Measurements from ENCODE around the gene RAVER1. TPM values are rescaled to one million over a fixed set of nuclear protein-coding genes. Genes with fewer than 3 reads are reported as not detected.

The RAVER1 gene
- total and polyA plus RNA-seq, 2 of the 13 experiments (the other 11 are each of a cell fraction or from before 2014, with no cell fraction given): 3.6 to 7.9 TPM

DNA sequence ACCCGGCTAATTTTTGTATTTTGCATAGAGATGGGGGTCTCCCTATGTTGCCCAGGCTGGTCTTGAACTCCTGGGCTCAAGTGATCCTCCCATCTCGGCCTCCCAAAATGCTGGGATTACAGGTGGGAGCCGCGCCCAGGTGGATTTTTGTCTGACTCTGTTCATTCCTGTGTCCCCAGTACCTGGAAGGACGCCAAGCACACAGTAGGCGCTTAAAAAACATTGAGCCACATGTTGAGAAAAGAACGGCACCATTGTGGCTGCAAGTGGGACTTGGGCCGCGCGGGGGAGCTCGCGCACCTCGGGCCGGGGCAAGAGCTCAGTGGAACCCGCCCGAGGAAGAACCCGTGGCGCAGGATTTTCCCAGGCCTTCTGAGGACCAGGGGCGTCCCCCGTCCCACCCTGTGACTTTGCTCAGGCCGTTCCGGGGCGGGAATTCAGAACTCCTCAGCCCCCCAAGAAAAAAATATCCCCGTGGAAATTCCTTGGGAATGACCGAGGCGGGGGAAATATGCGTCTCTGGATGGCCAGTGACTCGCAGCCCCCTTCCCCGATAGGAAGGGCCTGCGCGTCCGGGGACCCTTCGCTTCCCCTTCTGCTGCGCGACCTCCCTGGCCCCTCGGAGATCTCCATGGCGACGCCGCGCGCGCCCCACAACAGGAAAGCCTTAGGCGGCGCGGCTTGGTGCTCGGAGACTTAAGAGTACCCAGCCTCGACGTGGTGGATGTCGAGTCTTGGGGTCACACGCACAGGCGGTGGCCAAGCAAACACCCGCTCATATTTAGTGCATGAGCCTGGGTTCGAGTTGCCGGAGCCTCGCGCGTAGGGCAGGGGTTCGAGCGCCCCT lies 63.8 kb downstream of the RAVER1 start (continued):
- TF ChIP-seq, protein P1, sequence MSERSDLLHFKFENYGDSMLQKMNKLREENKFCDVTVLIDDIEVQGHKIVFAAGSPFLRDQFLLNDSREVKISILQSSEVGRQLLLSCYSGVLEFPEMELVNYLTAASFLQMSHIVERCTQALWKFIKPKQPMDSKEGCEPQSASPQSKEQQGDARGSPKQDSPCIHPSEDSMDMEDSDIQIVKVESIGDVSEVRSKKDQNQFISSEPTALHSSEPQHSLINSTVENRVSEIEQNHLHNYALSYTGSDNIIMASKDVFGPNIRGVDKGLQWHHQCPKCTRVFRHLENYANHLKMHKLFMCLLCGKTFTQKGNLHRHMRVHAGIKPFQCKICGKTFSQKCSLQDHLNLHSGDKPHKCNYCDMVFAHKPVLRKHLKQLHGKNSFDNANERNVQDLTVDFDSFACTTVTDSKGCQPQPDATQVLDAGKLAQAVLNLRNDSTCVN (CRISPR knock-in tag; IDR thresholded peaks at IDR 0.05; ENCODE audit: borderline replicate concordance): no peak; the same call in 1 of the 2 replicates
- TF ChIP-seq TGIF2 (CRISPR knock-in tag; IDR thresholded peaks at IDR 0.05) (no peak), ELF3 (CRISPR knock-in tag; IDR thresholded peaks at IDR 0.05) (no peak), ZNF839 (CRISPR knock-in tag; IDR thresholded peaks at IDR 0.05; ENCODE audit: borderline replicate concordance) (no peak), JDP2 (CRISPR knock-in tag; IDR thresholded peaks at IDR 0.05; ENCODE audit: borderline replicate concordance) (no peak), ZNF136 (CRISPR knock-in tag; IDR thresholded peaks at IDR 0.05; ENCODE audit: low read depth) (peak; percentile 54; the same call in 1 of the 2 replicates), ZNF747 (CRISPR knock-in tag; IDR thresholded peaks at IDR 0.05; ENCODE audit: borderline replicate concordance) (no peak), SNAPC2 (CRISPR knock-in tag; IDR thresholded peaks at IDR 0.05) (no peak), ZNF577 (CRISPR knock-in tag; IDR thresholded peaks at IDR 0.05; ENCODE audit: borderline replicate concordance, low read depth) (no peak), PHB2 (IDR thresholded peaks at IDR 0.05; ENCODE audit: partially characterized antibody) (no peak), CBFB (CRISPR knock-in tag; IDR thresholded peaks at IDR 0.05) (no peak), ZNF788 (CRISPR knock-in tag; IDR thresholded peaks at IDR 0.05; ENCODE audit: borderline replicate concordance) (no peak; the same call in 1 of the 2 replicates), ZC3H4 (CRISPR knock-in tag; IDR thresholded peaks at IDR 0.05; ENCODE audit: borderline replicate concordance) (no peak), MYC (CRISPR knock-in tag; IDR thresholded peaks at IDR 0.05; ENCODE audit: borderline replicate concordance) (peak; percentile 69; the same call in 1 of the 2 replicates), NFE2L2 (IDR thresholded peaks at IDR 0.05; ENCODE audit: low read length) (no peak), RXRA (CRISPR knock-in tag; IDR thresholded peaks at IDR 0.05) (no peak), ZFP36L1 (CRISPR knock-in tag; IDR thresholded peaks at IDR 0.05) (no peak), ZNF101 (CRISPR knock-in tag; IDR thresholded peaks at IDR 0.05; ENCODE audit: borderline replicate concordance, low read depth) (no peak)
- TF ChIP-seq, protein P2, sequence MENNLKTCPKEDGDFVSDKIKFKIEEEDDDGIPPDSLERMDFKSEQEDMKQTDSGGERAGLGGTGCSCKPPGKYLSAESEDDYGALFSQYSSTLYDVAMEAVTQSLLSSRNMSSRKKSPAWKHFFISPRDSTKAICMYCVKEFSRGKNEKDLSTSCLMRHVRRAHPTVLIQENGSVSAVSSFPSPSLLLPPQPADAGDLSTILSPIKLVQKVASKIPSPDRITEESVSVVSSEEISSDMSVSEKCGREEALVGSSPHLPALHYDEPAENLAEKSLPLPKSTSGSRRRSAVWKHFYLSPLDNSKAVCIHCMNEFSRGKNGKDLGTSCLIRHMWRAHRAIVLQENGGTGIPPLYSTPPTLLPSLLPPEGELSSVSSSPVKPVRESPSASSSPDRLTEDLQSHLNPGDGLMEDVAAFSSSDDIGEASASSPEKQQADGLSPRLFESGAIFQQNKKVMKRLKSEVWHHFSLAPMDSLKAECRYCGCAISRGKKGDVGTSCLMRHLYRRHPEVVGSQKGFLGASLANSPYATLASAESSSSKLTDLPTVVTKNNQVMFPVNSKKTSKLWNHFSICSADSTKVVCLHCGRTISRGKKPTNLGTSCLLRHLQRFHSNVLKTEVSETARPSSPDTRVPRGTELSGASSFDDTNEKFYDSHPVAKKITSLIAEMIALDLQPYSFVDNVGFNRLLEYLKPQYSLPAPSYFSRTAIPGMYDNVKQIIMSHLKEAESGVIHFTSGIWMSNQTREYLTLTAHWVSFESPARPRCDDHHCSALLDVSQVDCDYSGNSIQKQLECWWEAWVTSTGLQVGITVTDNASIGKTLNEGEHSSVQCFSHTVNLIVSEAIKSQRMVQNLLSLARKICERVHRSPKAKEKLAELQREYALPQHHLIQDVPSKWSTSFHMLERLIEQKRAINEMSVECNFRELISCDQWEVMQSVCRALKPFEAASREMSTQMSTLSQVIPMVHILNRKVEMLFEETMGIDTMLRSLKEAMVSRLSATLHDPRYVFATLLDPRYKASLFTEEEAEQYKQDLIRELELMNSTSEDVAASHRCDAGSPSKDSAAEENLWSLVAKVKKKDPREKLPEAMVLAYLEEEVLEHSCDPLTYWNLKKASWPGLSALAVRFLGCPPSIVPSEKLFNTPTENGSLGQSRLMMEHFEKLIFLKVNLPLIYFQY (CRISPR knock-in tag; IDR thresholded peaks at IDR 0.05; ENCODE audit: borderline replicate concordance): no peak
- TF ChIP-seq, protein P3, sequence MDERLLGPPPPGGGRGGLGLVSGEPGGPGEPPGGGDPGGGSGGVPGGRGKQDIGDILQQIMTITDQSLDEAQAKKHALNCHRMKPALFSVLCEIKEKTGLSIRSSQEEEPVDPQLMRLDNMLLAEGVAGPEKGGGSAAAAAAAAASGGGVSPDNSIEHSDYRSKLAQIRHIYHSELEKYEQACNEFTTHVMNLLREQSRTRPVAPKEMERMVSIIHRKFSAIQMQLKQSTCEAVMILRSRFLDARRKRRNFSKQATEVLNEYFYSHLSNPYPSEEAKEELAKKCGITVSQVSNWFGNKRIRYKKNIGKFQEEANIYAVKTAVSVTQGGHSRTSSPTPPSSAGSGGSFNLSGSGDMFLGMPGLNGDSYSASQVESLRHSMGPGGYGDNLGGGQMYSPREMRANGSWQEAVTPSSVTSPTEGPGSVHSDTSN (CRISPR knock-in tag; IDR thresholded peaks at IDR 0.05): no peak
- TF ChIP-seq, protein P4, sequence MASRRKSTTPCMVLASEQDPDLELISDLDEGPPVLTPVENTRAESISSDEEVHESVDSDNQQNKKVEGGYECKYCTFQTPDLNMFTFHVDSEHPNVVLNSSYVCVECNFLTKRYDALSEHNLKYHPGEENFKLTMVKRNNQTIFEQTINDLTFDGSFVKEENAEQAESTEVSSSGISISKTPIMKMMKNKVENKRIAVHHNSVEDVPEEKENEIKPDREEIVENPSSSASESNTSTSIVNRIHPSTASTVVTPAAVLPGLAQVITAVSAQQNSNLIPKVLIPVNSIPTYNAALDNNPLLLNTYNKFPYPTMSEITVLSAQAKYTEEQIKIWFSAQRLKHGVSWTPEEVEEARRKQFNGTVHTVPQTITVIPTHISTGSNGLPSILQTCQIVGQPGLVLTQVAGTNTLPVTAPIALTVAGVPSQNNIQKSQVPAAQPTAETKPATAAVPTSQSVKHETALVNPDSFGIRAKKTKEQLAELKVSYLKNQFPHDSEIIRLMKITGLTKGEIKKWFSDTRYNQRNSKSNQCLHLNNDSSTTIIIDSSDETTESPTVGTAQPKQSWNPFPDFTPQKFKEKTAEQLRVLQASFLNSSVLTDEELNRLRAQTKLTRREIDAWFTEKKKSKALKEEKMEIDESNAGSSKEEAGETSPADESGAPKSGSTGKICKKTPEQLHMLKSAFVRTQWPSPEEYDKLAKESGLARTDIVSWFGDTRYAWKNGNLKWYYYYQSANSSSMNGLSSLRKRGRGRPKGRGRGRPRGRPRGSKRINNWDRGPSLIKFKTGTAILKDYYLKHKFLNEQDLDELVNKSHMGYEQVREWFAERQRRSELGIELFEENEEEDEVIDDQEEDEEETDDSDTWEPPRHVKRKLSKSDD (CRISPR knock-in tag; IDR thresholded peaks at IDR 0.05; ENCODE audit: low read depth): peak; percentile 71; the same call in 1 of the 2 replicates

Data from HepG2 (cell line).